ENCODE data around the gene BLCAP.
A peak's percentile ranks its signal among the peaks of the same experiment; 100 is the strongest.

BLCAP gene

DNA sequence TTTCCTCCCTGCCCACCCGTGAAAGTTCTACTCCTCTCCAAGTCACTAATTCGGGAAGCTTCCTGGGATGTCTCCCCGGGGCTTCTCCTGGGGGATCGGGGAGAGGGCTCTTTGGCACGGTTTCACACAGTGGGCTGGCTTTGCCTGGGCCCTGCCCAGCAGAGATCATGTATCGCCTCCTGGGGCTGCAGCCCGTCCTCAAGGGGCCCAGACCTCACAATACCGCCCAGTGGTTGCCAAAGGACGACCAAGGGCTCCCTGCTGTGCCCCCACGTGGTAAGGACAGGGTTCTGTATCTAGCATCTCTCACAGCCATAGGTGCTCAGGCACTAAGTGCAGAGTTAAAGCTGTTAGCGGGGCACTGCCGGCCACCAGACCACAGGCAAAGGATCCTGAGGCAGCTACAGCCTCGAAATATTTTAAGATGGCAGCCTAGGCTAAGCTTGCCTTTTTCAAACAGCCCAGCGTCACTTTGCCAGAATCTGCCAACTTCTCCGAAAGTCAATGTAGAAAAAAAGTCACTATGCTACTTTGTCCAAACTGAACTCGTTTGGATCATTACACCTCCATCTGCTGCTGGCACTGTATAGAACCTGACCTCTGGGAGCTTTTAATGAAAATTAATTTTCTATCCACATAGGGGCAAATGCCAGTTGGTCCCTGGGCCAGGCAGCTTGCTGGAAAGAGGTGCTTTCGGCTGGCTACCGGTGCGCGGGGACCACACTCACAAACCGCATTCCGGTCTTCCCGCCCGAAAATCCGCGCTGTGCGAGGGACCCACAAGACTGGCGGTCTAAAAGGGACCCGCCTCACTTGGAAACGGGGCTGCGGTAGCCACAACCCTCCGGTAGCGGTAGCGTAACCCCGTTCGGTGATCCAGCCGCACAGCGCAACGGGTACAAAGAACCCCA lies 7.9 kb downstream of the BLCAP start:
- no peak overlapping the region for H3K23ac ChIP-seq (ENCODE audit: low read length)
- no peak overlapping the region for H2BK5ac ChIP-seq (ENCODE audit: low read length)
- H3K4ac ChIP-seq (ENCODE audit: low read depth, low read length): no peak overlapping the region
- no peak overlapping the region for H2BK120ac ChIP-seq (ENCODE audit: low read depth, low read length)
- peak overlapping the region; percentile 54 for H3K56ac ChIP-seq (ENCODE audit: low read length)
- H4K5ac ChIP-seq (ENCODE audit: low read length): peak overlapping the region; percentile 44
- no peak overlapping the region for H3K18ac ChIP-seq (ENCODE audit: low read length)
- H3K9ac ChIP-seq (ENCODE audit: low read length): peak overlapping the region; percentile 54
- H3K4me3 ChIP-seq (ENCODE audit: low read length): no peak overlapping the region
- H3K79me1 ChIP-seq (ENCODE audit: low read length): peaks cover 48% of the 10 kb centered on the region
- no peak overlapping the region for H3K27ac ChIP-seq (ENCODE audit: low read depth, low read length)
- no peak overlapping the region for H2BK15ac ChIP-seq (replicated peaks; ENCODE audit: low read depth)
- H3K4me2 ChIP-seq (ENCODE audit: low read length): peak overlapping the region; percentile 45
- peak; percentile 61 for DNase-seq
- no peaks in the 10 kb centered on the region for H3K36me3 ChIP-seq (ENCODE audit: control insufficient read depth, insufficient read depth, low read length)
- no peaks in the 10 kb centered on the region for H3K27me3 ChIP-seq (ENCODE audit: insufficient read depth, low read length, poor library complexity)
- no peak overlapping the region for H2AK5ac ChIP-seq (ENCODE audit: low read length)
- no CpG with 5 or more reads among the region's 39 CpGs for WGBS (ENCODE audit: extremely low coverage, insufficient coverage, low lambda C conversion rate)
- peaks cover 8% of the 10 kb centered on the region for H3K4me1 ChIP-seq (ENCODE audit: control insufficient read depth, low read depth, low read length)
- H3K79me2 ChIP-seq (ENCODE audit: control insufficient read depth, insufficient read depth, low read length): peaks cover 71% of the 10 kb centered on the region
- H4K8ac ChIP-seq (ENCODE audit: low read depth, low read length): no peak overlapping the region

DNA sequence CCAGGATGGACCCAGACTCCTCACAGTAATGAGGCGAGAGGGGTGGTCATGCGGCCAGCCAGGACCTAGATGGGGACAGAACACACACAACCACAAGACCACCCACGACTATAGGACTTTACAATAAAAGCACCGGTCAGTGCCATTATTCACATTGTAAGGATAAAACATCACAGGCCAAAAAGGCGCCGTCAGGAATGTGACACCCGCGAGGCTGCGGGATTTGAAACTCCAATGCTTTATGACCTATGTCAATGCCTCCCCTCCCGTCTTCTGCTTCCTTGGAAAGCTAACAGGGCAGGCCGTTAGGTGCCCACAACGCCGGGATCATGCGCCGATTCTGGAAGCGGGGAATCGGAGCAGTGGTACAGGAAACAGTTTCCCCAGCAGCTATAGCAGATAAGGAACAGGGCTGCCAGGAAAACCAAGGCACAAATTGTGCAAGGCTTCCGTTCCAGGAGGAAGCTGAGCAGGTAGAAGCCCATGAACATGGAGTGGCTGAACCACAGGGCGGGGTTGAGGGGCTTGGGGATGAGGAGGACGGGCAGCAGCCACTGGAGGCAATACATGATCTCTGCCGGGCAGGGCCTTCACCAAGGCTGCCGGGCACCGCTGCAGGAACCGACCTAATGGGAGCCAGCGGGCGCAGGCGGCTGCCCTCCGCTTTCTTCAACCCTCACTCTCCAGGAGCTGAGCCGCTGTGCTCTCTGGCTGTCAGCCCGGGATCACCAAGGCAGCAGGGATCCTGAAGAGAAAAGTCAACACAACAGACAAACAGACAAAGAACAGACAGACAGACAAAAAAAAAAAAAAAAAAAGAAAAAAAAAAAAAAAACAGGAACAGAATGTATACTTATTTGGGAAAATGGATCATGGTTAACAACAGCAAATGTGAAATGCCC lies 8.8 kb downstream of the BLCAP start:
- H3K23ac ChIP-seq (ENCODE audit: low read length): no peak overlapping the region

DNA sequence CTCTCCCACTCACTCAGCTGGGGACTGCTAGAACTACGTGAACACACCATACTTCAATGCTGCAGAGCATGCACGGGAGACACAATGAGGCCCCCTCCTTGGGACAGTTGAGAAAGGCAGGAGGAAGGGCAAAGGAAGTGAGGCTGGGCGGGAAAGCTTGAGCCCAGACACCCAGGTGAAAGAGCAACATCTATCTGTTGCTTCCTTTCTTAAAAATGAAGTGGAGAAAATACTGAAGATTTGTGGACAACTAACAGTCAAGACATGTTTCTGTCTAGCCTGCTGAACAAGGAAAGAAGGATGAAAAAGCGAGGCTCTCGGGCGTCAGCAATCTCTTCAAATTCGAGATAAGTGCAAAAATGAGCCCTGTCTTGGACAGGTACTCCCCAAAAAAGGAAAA lies 9.6 kb downstream of the BLCAP start:
- no peak for DNase-seq
- peaks cover 54% of the 10 kb centered on the region for H3K79me2 ChIP-seq (ENCODE audit: control insufficient read depth, insufficient read depth, low read length)
- no peak overlapping the region for H3K56ac ChIP-seq (ENCODE audit: low read length)
- peaks cover 8% of the 10 kb centered on the region for H3K4me1 ChIP-seq (ENCODE audit: control insufficient read depth, low read depth, low read length)
- no peak overlapping the region for H2BK120ac ChIP-seq (ENCODE audit: low read depth, low read length)
- H3K27ac ChIP-seq (ENCODE audit: low read depth, low read length): no peak overlapping the region
- no peak overlapping the region for H2BK15ac ChIP-seq (replicated peaks; ENCODE audit: low read depth)
- no peak overlapping the region for H3K23ac ChIP-seq (ENCODE audit: low read length)
- WGBS (ENCODE audit: extremely low coverage, insufficient coverage, low lambda C conversion rate): no CpG with 5 or more reads among the region's 7 CpGs
- no peaks in the 10 kb centered on the region for H3K36me3 ChIP-seq (ENCODE audit: control insufficient read depth, insufficient read depth, low read length)
- H3K4me3 ChIP-seq (ENCODE audit: low read length): no peak overlapping the region
- H3K4ac ChIP-seq (ENCODE audit: low read depth, low read length): no peak overlapping the region
- H3K9ac ChIP-seq (ENCODE audit: low read length): no peak overlapping the region
- H3K4me2 ChIP-seq (ENCODE audit: low read length): no peak overlapping the region
- H3K79me1 ChIP-seq (ENCODE audit: low read length): peaks cover 35% of the 10 kb centered on the region
- H2AK5ac ChIP-seq (ENCODE audit: low read length): no peak overlapping the region
- no peak overlapping the region for H2BK5ac ChIP-seq (ENCODE audit: low read length)
- no peaks in the 10 kb centered on the region for H3K27me3 ChIP-seq (ENCODE audit: insufficient read depth, low read length, poor library complexity)
- no peak overlapping the region for H4K5ac ChIP-seq (ENCODE audit: low read length)
- H3K18ac ChIP-seq (ENCODE audit: low read length): no peak overlapping the region
- H4K8ac ChIP-seq (ENCODE audit: low read depth, low read length): no peak overlapping the region

More for the DNA sequence above, 8.8 kb downstream of the BLCAP start:
- Histone ChIP-seq H3K4me1 (ENCODE audit: control insufficient read depth, low read depth, low read length) (peaks cover 8% of the 10 kb centered on the region), H3K79me2 (ENCODE audit: control insufficient read depth, insufficient read depth, low read length) (peaks cover 62% of the 10 kb centered on the region), H3K36me3 (ENCODE audit: control insufficient read depth, insufficient read depth, low read length) (no peaks in the 10 kb centered on the region), H2BK120ac (ENCODE audit: low read depth, low read length) (no peak overlapping the region), H3K4me2 (ENCODE audit: low read length) (no peak overlapping the region), H3K18ac (ENCODE audit: low read length) (no peak overlapping the region), H2AK5ac (ENCODE audit: low read length) (no peak overlapping the region), H3K56ac (ENCODE audit: low read length) (no peak overlapping the region), H3K27me3 (ENCODE audit: insufficient read depth, low read length, poor library complexity) (no peaks in the 10 kb centered on the region), H4K5ac (ENCODE audit: low read length) (no peak overlapping the region), H3K9ac (ENCODE audit: low read length) (no peak overlapping the region), H3K27ac (ENCODE audit: low read depth, low read length) (no peak overlapping the region), H3K79me1 (ENCODE audit: low read length) (peaks cover 41% of the 10 kb centered on the region), H3K4ac (ENCODE audit: low read depth, low read length) (no peak overlapping the region), H2BK5ac (ENCODE audit: low read length) (no peak overlapping the region), H3K4me3 (ENCODE audit: low read length) (no peak overlapping the region), H4K8ac (ENCODE audit: low read depth, low read length) (no peak overlapping the region), H2BK15ac (replicated peaks; ENCODE audit: low read depth) (no peak overlapping the region)
- no peak for DNase-seq
- no CpG with 5 or more reads among the region's 30 CpGs for WGBS (ENCODE audit: extremely low coverage, insufficient coverage, low lambda C conversion rate)

DNA sequence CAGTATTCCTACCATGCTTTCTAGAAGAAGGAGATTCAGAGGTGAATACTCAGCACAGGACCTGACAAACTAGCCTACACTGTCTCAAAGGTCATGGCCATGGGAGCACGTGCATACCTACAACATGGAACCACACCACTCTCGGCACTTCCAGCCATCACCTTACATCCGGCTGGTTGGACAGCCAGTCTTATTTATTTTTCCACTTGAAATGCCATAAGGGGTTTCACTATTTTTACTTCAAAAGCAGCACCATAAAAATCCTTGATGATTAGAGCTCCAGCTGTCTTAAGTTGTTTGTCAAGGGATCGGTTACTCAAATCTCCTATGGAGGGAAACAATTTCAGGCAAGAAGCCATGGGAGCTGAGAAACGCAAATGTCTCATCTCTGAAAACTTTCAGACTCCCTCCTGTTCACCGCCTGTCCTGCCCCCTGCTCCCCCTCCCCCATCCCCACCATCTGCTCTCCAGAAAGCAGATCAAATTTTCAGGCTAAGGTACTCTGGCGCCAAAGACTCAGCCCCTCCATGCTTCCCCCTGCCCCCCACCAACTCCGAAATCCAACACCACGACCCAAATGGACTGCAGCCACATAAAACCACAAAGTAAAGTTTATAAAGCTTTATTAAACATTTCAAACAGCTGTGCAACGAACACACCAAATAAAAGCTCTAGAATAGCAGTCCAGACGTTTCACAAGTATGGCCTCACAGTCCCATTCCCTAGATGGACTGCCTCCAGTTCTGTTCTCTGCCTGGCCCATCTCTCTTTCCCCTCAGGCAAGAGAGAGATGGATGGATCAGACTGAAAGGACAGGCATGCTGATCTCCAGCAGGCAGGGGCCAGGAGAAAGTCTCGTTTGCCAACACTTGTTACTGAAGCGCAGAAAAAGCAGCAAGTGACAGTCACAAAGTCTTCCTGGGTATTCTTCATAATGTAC lies 10.6 kb downstream of the BLCAP start:
- no peak overlapping the region for H3K4me3 ChIP-seq (ENCODE audit: low read length)

DNA sequence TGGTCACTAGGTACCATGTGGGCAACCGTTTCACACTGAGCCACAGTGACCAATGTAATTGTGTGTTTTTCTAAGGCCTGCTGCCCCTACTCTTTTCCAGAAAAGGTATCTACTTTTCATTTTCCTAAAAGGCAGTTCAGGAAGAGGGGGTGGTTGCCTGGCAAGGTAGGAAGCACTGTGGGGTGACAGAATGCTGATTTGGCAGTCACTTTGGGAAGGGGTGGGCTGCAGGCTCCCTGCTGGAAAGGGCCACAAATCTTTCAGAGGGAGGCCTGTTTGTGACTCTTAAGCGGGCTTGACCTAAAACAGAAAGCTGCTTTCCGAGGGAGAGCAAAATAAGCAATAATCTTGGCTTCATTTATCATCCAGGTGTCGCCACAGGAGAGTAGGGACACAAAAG lies 11.8 kb downstream of the BLCAP start:
- peaks cover 37% of the 10 kb centered on the region for H3K79me2 ChIP-seq (ENCODE audit: control insufficient read depth, insufficient read depth, low read length)
- no peak overlapping the region for H4K8ac ChIP-seq (ENCODE audit: low read depth, low read length)
- no peak overlapping the region for H3K4me2 ChIP-seq (ENCODE audit: low read length)
- no peak overlapping the region for H3K27ac ChIP-seq (ENCODE audit: low read depth, low read length)
- H2BK5ac ChIP-seq (ENCODE audit: low read length): no peak overlapping the region
- peaks cover 8% of the 10 kb centered on the region for H3K4me1 ChIP-seq (ENCODE audit: control insufficient read depth, low read depth, low read length)
- no peak overlapping the region for H2BK120ac ChIP-seq (ENCODE audit: low read depth, low read length)
- no peak overlapping the region for H2AK5ac ChIP-seq (ENCODE audit: low read length)
- H3K56ac ChIP-seq (ENCODE audit: low read length): no peak overlapping the region
- no peak for DNase-seq
- peaks cover 34% of the 10 kb centered on the region for H3K79me1 ChIP-seq (ENCODE audit: low read length)
- no peak overlapping the region for H4K5ac ChIP-seq (ENCODE audit: low read length)
- no peak overlapping the region for H3K18ac ChIP-seq (ENCODE audit: low read length)
- H3K27me3 ChIP-seq (ENCODE audit: insufficient read depth, low read length, poor library complexity): no peaks in the 10 kb centered on the region
- no peak overlapping the region for H2BK15ac ChIP-seq (replicated peaks; ENCODE audit: low read depth)
- H3K23ac ChIP-seq (ENCODE audit: low read length): no peak overlapping the region
- no peak overlapping the region for H3K4ac ChIP-seq (ENCODE audit: low read depth, low read length)
- no peak overlapping the region for H3K4me3 ChIP-seq (ENCODE audit: low read length)
- WGBS (ENCODE audit: extremely low coverage, insufficient coverage, low lambda C conversion rate): no CpG with 5 or more reads among the region's 4 CpGs
- H3K36me3 ChIP-seq (ENCODE audit: control insufficient read depth, insufficient read depth, low read length): no peaks in the 10 kb centered on the region
- no peak overlapping the region for H3K9ac ChIP-seq (ENCODE audit: low read length)

More for the DNA sequence above, 10.6 kb downstream of the BLCAP start:
- Histone ChIP-seq H3K18ac (ENCODE audit: low read length) (no peak overlapping the region), H3K4me1 (ENCODE audit: control insufficient read depth, low read depth, low read length) (peaks cover 8% of the 10 kb centered on the region), H3K36me3 (ENCODE audit: control insufficient read depth, insufficient read depth, low read length) (no peaks in the 10 kb centered on the region), H3K79me2 (ENCODE audit: control insufficient read depth, insufficient read depth, low read length) (peaks cover 46% of the 10 kb centered on the region), H4K5ac (ENCODE audit: low read length) (no peak overlapping the region), H3K79me1 (ENCODE audit: low read length) (peaks cover 34% of the 10 kb centered on the region), H3K27ac (ENCODE audit: low read depth, low read length) (no peak overlapping the region), H3K27me3 (ENCODE audit: insufficient read depth, low read length, poor library complexity) (no peaks in the 10 kb centered on the region), H4K8ac (ENCODE audit: low read depth, low read length) (no peak overlapping the region), H2AK5ac (ENCODE audit: low read length) (no peak overlapping the region), H2BK15ac (replicated peaks; ENCODE audit: low read depth) (no peak overlapping the region), H3K23ac (ENCODE audit: low read length) (no peak overlapping the region), H2BK5ac (ENCODE audit: low read length) (no peak overlapping the region), H3K4me2 (ENCODE audit: low read length) (no peak overlapping the region), H3K9ac (ENCODE audit: low read length) (no peak overlapping the region), H3K56ac (ENCODE audit: low read length) (no peak overlapping the region), H3K4ac (ENCODE audit: low read depth, low read length) (no peak overlapping the region), H2BK120ac (ENCODE audit: low read depth, low read length) (no peak overlapping the region)
- DNase-seq: no peak
- no CpG with 5 or more reads among the region's 13 CpGs for WGBS (ENCODE audit: extremely low coverage, insufficient coverage, low lambda C conversion rate)
